WERI-Rb-1 (cell line): Measurements from ENCODE around the gene DAAM1.

Source experiments
- DNase-seq: peaks from one replicate; pipeline ENCODE4 v3.0.0-alpha.2; 2020
- H3K27ac ChIP-seq: fragments of 250-450 bp; sonication (Bioruptor Pico); 2 replicates; pipeline ENCODE4 v1.5.1; 2020; ENCODE audit warnings: mild to moderate bottlenecking, moderate library complexity
- H3K27me3 ChIP-seq: fragments of 250-450 bp; sonication (Bioruptor Pico); 2 replicates; pipeline ENCODE4 v1.5.1; 2021; ENCODE audit warnings: mild to moderate bottlenecking, low read depth, moderate library complexity; ENCODE audit not compliant: insufficient read depth, severe bottlenecking
- H3K36me3 ChIP-seq: fragments of 250-450 bp; sonication (Bioruptor Pico); 2 replicates; pipeline ENCODE4 v1.5.1; 2020; ENCODE audit warnings: mild to moderate bottlenecking, moderate library complexity
- H3K4me3 ChIP-seq: 2 replicates; pipeline ENCODE4 v1.5.1; 2011; ENCODE audit warnings: low read depth, mild to moderate bottlenecking, control low read depth, low read length
- H3K9me3 ChIP-seq: fragments of 250-450 bp; sonication (Bioruptor Pico); 2 replicates; pipeline ENCODE4 v1.5.1; 2021; ENCODE audit warnings: mild to moderate bottlenecking, moderate library complexity; ENCODE audit not compliant: severe bottlenecking
- CTCF ChIP-seq: IDR thresholded peaks from 2 replicates; pipeline ENCODE4 v1.5.1; 2011; ENCODE audit warnings: low read depth, mild to moderate bottlenecking, control low read depth, inconsistent platforms, low read length

DAAM1 gene

GRCh38 chr14:59281609-59282377 is 93.3 kb downstream of the DAAM1 start:
- H3K27me3 ChIP-seq: no peaks in the 10 kb centered on the region
- peaks cover 8% of the 10 kb centered on the region; the same call in 1 of the 2 replicates for H3K36me3 ChIP-seq
- DNase-seq: no peak
- no peak for TF ChIP-seq CTCF
- H3K9me3 ChIP-seq: peaks cover 7% of the 10 kb centered on the region
- no peak overlapping the region for H3K4me3 ChIP-seq
- no peak overlapping the region for H3K27ac ChIP-seq

GRCh38 chr14:59282378-59282765 is 93.9 kb downstream of the DAAM1 start:
- Histone ChIP-seq H3K27ac (no peak overlapping the region), H3K27me3 (no peaks in the 10 kb centered on the region), H3K9me3 (peaks cover 7% of the 10 kb centered on the region), H3K36me3 (peaks cover 8% of the 10 kb centered on the region; the same call in 1 of the 2 replicates), H3K4me3 (no peak overlapping the region)
- no peak for DNase-seq
- TF ChIP-seq CTCF: no peak

DNA sequence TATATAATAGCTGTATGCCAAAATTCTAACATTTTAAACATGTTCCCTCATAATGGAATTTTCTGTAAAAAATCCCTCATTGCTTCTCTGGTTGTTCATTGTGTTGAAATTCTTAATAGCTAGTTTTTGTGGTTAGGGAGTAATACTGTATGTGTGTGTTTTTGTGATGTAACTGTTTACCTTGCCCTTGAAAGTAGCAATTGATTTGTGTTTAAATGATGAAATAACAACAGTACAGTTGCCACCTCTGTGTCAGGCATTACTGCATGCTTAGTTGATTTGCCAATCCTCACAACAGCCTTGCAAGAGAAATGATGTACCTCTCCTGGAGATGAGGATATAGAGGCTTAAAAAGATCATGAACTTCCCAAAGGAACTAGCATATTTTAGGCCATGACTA is 94.9 kb downstream of the DAAM1 start:
- peaks cover 7% of the 10 kb centered on the region for H3K9me3 ChIP-seq
- no peak for TF ChIP-seq CTCF
- peaks cover 8% of the 10 kb centered on the region; the same call in 1 of the 2 replicates for H3K36me3 ChIP-seq
- H3K27me3 ChIP-seq: no peaks in the 10 kb centered on the region
- H3K4me3 ChIP-seq: no peak overlapping the region
- no peak overlapping the region for H3K27ac ChIP-seq
- no peak for DNase-seq

- Histone ChIP-seq H3K27me3 (no peaks in the 10 kb centered on the region), H3K27ac (no peak overlapping the region), H3K36me3 (peaks cover 8% of the 10 kb centered on the region; the same call in 1 of the 2 replicates), H3K9me3 (peaks cover 7% of the 10 kb centered on the region), H3K4me3 (no peak overlapping the region)
- DNase-seq: no peak
- TF ChIP-seq CTCF: no peak
Observed at GRCh38 chr14:59284059-59284458, 95.6 kb downstream of the DAAM1 start.

DNA sequence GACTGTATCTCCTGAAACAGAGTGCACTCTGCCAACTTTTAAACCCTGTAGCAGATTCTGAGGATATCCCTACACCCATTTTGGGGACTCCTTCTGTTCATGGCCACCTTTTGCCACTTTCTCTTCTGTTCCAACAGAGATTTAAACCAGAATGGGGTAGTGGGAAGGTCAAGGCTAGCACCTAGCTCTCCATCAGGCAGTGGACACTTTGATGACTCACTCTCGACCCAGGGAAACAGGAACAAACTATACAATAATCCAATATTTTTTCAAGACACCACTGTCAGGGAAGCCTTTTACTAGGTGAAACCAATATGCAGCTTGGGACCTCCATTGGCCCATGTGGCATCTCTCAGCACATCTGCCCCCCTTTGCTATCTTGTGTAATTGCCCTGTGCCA is 103.6 kb downstream of the DAAM1 start:
- Histone ChIP-seq H3K9me3 (no peaks in the 10 kb centered on the region), H3K27ac (no peak overlapping the region), H3K4me3 (no peak overlapping the region), H3K36me3 (peaks cover 47% of the 10 kb centered on the region), H3K27me3 (no peaks in the 10 kb centered on the region)
- DNase-seq: no peak
- TF ChIP-seq CTCF: no peak
